Superior temporal gyrus (tissue), 1 donor: ENCODE measurements around the gene DAAM2.

Source experiments
- DNase-seq: peaks from one replicate; pipeline ENCODE4 v3.0.0-alpha.2; 2016; ENCODE audit errors: extremely low spot score

DAAM2 gene

GRCh38 chr6:39847221-39847620 is 55.0 kb downstream of the DAAM2 start:
- no peak for DNase-seq

- no peak for DNase-seq
These were observed 56.0 kb downstream of the DAAM2 start for GRCh38 chr6:39848171-39848570.

- no peak for DNase-seq
These were observed 57.1 kb downstream of the DAAM2 start for GRCh38 chr6:39849228-39849627.

GRCh38 chr6:39849764-39850163 is 57.6 kb downstream of the DAAM2 start:
- DNase-seq = no peak

GRCh38 chr6:39850736-39851297 is 58.6 kb downstream of the DAAM2 start:
- no peak for DNase-seq

- no peak for DNase-seq
These were observed 59.2 kb downstream of the DAAM2 start for GRCh38 chr6:39851331-39851730.

GRCh38 chr6:39852324-39852723 is 60.1 kb downstream of the DAAM2 start:
- DNase-seq = no peak

- peak; percentile 13 for DNase-seq
These were observed 61.4 kb downstream of the DAAM2 start for GRCh38 chr6:39853604-39854003.

GRCh38 chr6:39855356-39855995 is 63.3 kb downstream of the DAAM2 start:
- no peak for DNase-seq

GRCh38 chr6:39859025-39859424 is 66.8 kb downstream of the DAAM2 start:
- no peak for DNase-seq

GRCh38 chr6:39861663-39862062 is 69.5 kb downstream of the DAAM2 start:
- DNase-seq = no peak

GRCh38 chr6:39865011-39865888 is 73.1 kb downstream of the DAAM2 start:
- peak; percentile 84 for DNase-seq

GRCh38 chr6:39867592-39867991 is 75.4 kb downstream of the DAAM2 start:
- no peak for DNase-seq

- no peak for DNase-seq
These were observed 78.8 kb downstream of the DAAM2 start for GRCh38 chr6:39870950-39871349.

GRCh38 chr6:39873439-39873838 is 81.3 kb downstream of the DAAM2 start:
- no peak for DNase-seq

- no peak for DNase-seq
These were observed 83.9 kb downstream of the DAAM2 start for GRCh38 chr6:39876111-39876510.

- DNase-seq = no peak
These were observed 84.7 kb downstream of the DAAM2 start for GRCh38 chr6:39876826-39877225.

- no peak for DNase-seq
These were observed 87.4 kb downstream of the DAAM2 start for GRCh38 chr6:39879535-39879934.

GRCh38 chr6:39880594-39880993 is 88.4 kb downstream of the DAAM2 start:
- DNase-seq = no peak

- DNase-seq = no peak
These were observed 89.8 kb downstream of the DAAM2 start for GRCh38 chr6:39881851-39882530.

GRCh38 chr6:39882531-39882899 is 90.3 kb downstream of the DAAM2 start:
- DNase-seq = peak; percentile 51

- no peak for DNase-seq
These were observed 92.5 kb downstream of the DAAM2 start for GRCh38 chr6:39884696-39885095.
